Measurements from ENCODE around the gene HDAC7. TPM values are rescaled to one million over a fixed set of nuclear protein-coding genes. Genes with fewer than 3 reads are reported as not detected.

The HDAC7 gene
- total RNA-seq, 1 donor from 2014 or later = 67.9 TPM

- Mint-ChIP-seq H3K9me3 (ENCODE audit: unreplicated experiment) (peaks cover 12% of the 10 kb centered on the region), H3K4me1 (ENCODE audit: low read depth, unreplicated experiment) (peaks cover 19% of the 10 kb centered on the region), H3K27me3 (ENCODE audit: unreplicated experiment) (peaks cover 18% of the 10 kb centered on the region), H3K27ac (ENCODE audit: unreplicated experiment) (no peak overlapping the region), H3K36me3 (ENCODE audit: unreplicated experiment) (no peaks in the 10 kb centered on the region), H3K4me3 (ENCODE audit: unreplicated experiment) (no peak overlapping the region)
- TF ChIP-seq CTCF (IDR thresholded peaks at IDR 0.05; ENCODE audit: partially characterized antibody, unreplicated experiment) = no peak
- DNase-seq = no peak
Observed at GRCh38 chr12:47822401-47822800, 2.7 kb upstream of the HDAC7 start.

GRCh38 chr12:47821346-47821706 is 1.6 kb upstream of the HDAC7 start:
- TF ChIP-seq CTCF (IDR thresholded peaks at IDR 0.05; ENCODE audit: partially characterized antibody, unreplicated experiment) = no peak
- H3K4me1 Mint-ChIP-seq (ENCODE audit: low read depth, unreplicated experiment) = peaks cover 22% of the 10 kb centered on the region
- H3K9me3 Mint-ChIP-seq (ENCODE audit: unreplicated experiment) = peaks cover 16% of the 10 kb centered on the region
- DNase-seq = no peak
- peak overlapping the region; percentile 91 for H3K4me3 Mint-ChIP-seq (ENCODE audit: unreplicated experiment)
- no peak overlapping the region for H3K27ac Mint-ChIP-seq (ENCODE audit: unreplicated experiment)
- peaks cover 18% of the 10 kb centered on the region for H3K27me3 Mint-ChIP-seq (ENCODE audit: unreplicated experiment)
- no peaks in the 10 kb centered on the region for H3K36me3 Mint-ChIP-seq (ENCODE audit: unreplicated experiment)

- H3K4me1 Mint-ChIP-seq (ENCODE audit: low read depth, unreplicated experiment) = peaks cover 24% of the 10 kb centered on the region
- H3K4me3 Mint-ChIP-seq (ENCODE audit: unreplicated experiment) = peak overlapping the region; percentile 91
- peaks cover 16% of the 10 kb centered on the region for H3K9me3 Mint-ChIP-seq (ENCODE audit: unreplicated experiment)
- no peak for DNase-seq
- H3K27ac Mint-ChIP-seq (ENCODE audit: unreplicated experiment) = peak overlapping the region; percentile 90
- H3K27me3 Mint-ChIP-seq (ENCODE audit: unreplicated experiment) = peaks cover 18% of the 10 kb centered on the region
- TF ChIP-seq CTCF (IDR thresholded peaks at IDR 0.05; ENCODE audit: partially characterized antibody, unreplicated experiment) = no peak
- H3K36me3 Mint-ChIP-seq (ENCODE audit: unreplicated experiment) = no peaks in the 10 kb centered on the region
Observed at GRCh38 chr12:47820631-47821345, 1.1 kb upstream of the HDAC7 start.

GRCh38 chr12:47819138-47819895 is 386 bp downstream of the HDAC7 start:
- Mint-ChIP-seq H3K4me3 (ENCODE audit: unreplicated experiment) (peak overlapping the region; percentile 85), H3K36me3 (ENCODE audit: unreplicated experiment) (no peaks in the 10 kb centered on the region), H3K27ac (ENCODE audit: unreplicated experiment) (peak overlapping the region; percentile 43), H3K9me3 (ENCODE audit: unreplicated experiment) (peaks cover 16% of the 10 kb centered on the region), H3K4me1 (ENCODE audit: low read depth, unreplicated experiment) (peaks cover 24% of the 10 kb centered on the region), H3K27me3 (ENCODE audit: unreplicated experiment) (peaks cover 20% of the 10 kb centered on the region)
- peak; percentile 77 for DNase-seq
- no peak for TF ChIP-seq CTCF (IDR thresholded peaks at IDR 0.05; ENCODE audit: partially characterized antibody, unreplicated experiment)

Data from glutamatergic neuron (in vitro differentiated cells).